B cell (primary cell): ENCODE data around the gene EIF1AD. TPM values are rescaled to one million over a fixed set of nuclear protein-coding genes. Genes with fewer than 3 reads are reported as not detected.

ENCODE experiments used
- ATAC-seq: fragments of 200-7000 bp; cut with Tn5 transposase; one replicate; pipeline ENCODE4 v1.10.0; 2021; ENCODE audit warnings: low read depth, mild to moderate bottlenecking, moderate number of reproducible peaks, moderate library complexity
- CTCF ChIA-PET: fragments of 350-600 bp; sonication (Branson Sonifier 250); formaldehyde crosslinking; loops from one replicate; lab custom pipeline; 2021; ENCODE audit warnings: antibody characterized with exemption, inconsistent platforms; lab: Charles Lee
- POLR2A ChIA-PET: fragments of 350-600 bp; sonication (Branson Sonifier 250); formaldehyde crosslinking; loops from one replicate; lab custom pipeline; 2021; ENCODE audit warnings: antibody characterized with exemption; lab: Charles Lee
- DNase-seq: peaks from one replicate; pipeline ENCODE4 v3.0.0; 2013
- H2AFZ ChIP-seq: 2 replicates; pipeline ENCODE4 v1.6.1; 2012; ENCODE audit warnings: mild to moderate bottlenecking, low read depth, low read length; ENCODE audit not compliant: insufficient read depth, poor library complexity, severe bottlenecking
- H3K27ac ChIP-seq, 2 donors: 1 replicate in 1 of 2; 2 replicates in 1 of 2; pipeline ENCODE4 v1.5.1; 2012 to 2013; ENCODE audit warnings: low read length in 2 of 2, mild to moderate bottlenecking in 2 of 2, moderate library complexity in 1 of 2
- H3K27me3 ChIP-seq, 4 experiments: fragments of 200-600 bp in 1 of 4; sonication (generic) in 1 of 4; replicated peaks in 1 of 4; 1 replicate in 2 of 4; 2 replicates in 2 of 4; pipeline versions ENCODE4 v1.6.1 to v1.7.0; 2013 to 2016; ENCODE audit warnings: low read length in 3 of 4, mild to moderate bottlenecking in 2 of 4, mixed read lengths in 1 of 4, moderate library complexity in 1 of 4; ENCODE audit not compliant: insufficient read depth in 4 of 4, control insufficient read depth in 3 of 4; ENCODE audit errors: control extremely low read depth in 1 of 4
- H3K36me3 ChIP-seq, 2 experiments: replicated peaks in 1 of 2; 1 replicate in 1 of 2; 2 replicates in 1 of 2; pipeline versions ENCODE4 v1.6.1 to v1.7.1; 2013; ENCODE audit warnings: low read length in 1 of 2; ENCODE audit not compliant: insufficient read depth in 2 of 2, control insufficient read depth in 1 of 2; ENCODE audit errors: control extremely low read depth in 1 of 2, extremely low read depth in 1 of 2
- H3K4me1 ChIP-seq, 2 donors: fragments of 200-600 bp in 1 of 2; sonication (generic) in 1 of 2; 1 replicate in 1 of 2; 2 replicates in 1 of 2; pipeline versions ENCODE4 v1.5.1 to v1.6.1; 2013 to 2017; ENCODE audit warnings: low read length in 2 of 2; ENCODE audit not compliant: control insufficient read depth in 2 of 2, insufficient read depth in 2 of 2
- H3K4me2 ChIP-seq: replicated peaks from 2 replicates; pipeline ENCODE3; 2012; ENCODE audit warnings: mild to moderate bottlenecking, low read depth, low read length; ENCODE audit not compliant: poor library complexity, severe bottlenecking
- H3K4me3 ChIP-seq, 5 experiments: fragments of 200-600 bp in 1 of 5; sonication (generic) in 1 of 5; 1 replicate in 3 of 5; 2 replicates in 2 of 5; pipeline versions ENCODE4 v1.5.1 to v1.7.0; 2011 to 2016; ENCODE audit warnings: low read length in 4 of 5, mild to moderate bottlenecking in 4 of 5, low read depth in 2 of 5, control low read depth in 1 of 5, moderate library complexity in 1 of 5; ENCODE audit not compliant: insufficient read depth in 1 of 5; ENCODE audit errors: control extremely low read depth in 1 of 5, extremely low read depth in 1 of 5
- H3K79me2 ChIP-seq: fragments of 200-600 bp; sonication (generic); one replicate; pipeline ENCODE4 v1.6.0; 2016; ENCODE audit warnings: low read length; ENCODE audit not compliant: control insufficient read depth, insufficient read depth
- H3K9ac ChIP-seq: fragments of 200-600 bp; sonication (generic); 2 replicates; pipeline ENCODE4 v1.6.1; 2017; ENCODE audit warnings: mild to moderate bottlenecking, low read length, moderate library complexity
- H3K9me3 ChIP-seq, 3 donors: one replicate each; pipeline versions ENCODE4 v1.6.1 to v1.7.1; 2013; ENCODE audit warnings: low read length in 2 of 3; ENCODE audit not compliant: control insufficient read depth in 2 of 3, insufficient read depth in 1 of 3; ENCODE audit errors: control extremely low read depth in 1 of 3
- H4K20me1 ChIP-seq: 2 replicates; pipeline ENCODE4 v1.6.0; 2012; ENCODE audit warnings: mild to moderate bottlenecking, low read length; ENCODE audit not compliant: insufficient read depth, control insufficient read depth, poor library complexity, severe bottlenecking
- H3K27ac Mint-ChIP-seq: one replicate; pipeline ENCODE4 v1.8.0; 2021; ENCODE audit warnings: mixed read lengths
- H3K27me3 Mint-ChIP-seq: one replicate; pipeline ENCODE4 v1.8.0; 2021; ENCODE audit warnings: mixed read lengths
- H3K4me1 Mint-ChIP-seq: one replicate; pipeline ENCODE4 v1.8.0; 2021; ENCODE audit warnings: mixed read lengths
- H3K4me3 Mint-ChIP-seq: one replicate; pipeline ENCODE4 v1.8.0; 2021; ENCODE audit warnings: mixed read lengths
- H3K9me3 Mint-ChIP-seq: one replicate; pipeline ENCODE4 v1.8.0; 2022; ENCODE audit warnings: mixed read lengths; ENCODE audit not compliant: insufficient read depth
- CTCF ChIP-seq: fragments of 200-600 bp; IDR thresholded peaks from one replicate; pipeline ENCODE4 v1.8.0; 2022; ENCODE audit warnings: antibody characterized with exemption, mild to moderate bottlenecking
- EZH2 ChIP-seq: IDR thresholded peaks from 2 replicates; pipeline ENCODE4 v1.6.1; 2012; ENCODE audit warnings: borderline replicate concordance, low read depth, mild to moderate bottlenecking, moderate library complexity, low read length; ENCODE audit not compliant: insufficient read depth, poor library complexity, severe bottlenecking
- WGBS: methylation state at CpG from one replicate; pipeline ENCODE4 v1.1.5; 2013; ENCODE audit warnings: missing lambda C conversion rate; ENCODE audit not compliant: insufficient coverage; 5-methylcytosine and 5-hydroxymethylcytosine counted together
- intact Hi-C: fragments of 100-400 bp; cut with micrococcal nuclease; formaldehyde crosslinking; loops from one replicate; pipeline ENCODE4 v1.10.0; 2022
- polyA plus RNA-seq: library from polyadenylated mRNA; depleted of rRNA; stranded (reverse); fragments of >200 nt; gene quantifications from 2 replicates; pipeline ENCODE4 v1.2.3, GENCODE V29; 2012
- total RNA-seq, 2 donors: library from RNA; stranded (reverse); fragments of 120-200 nt in 1 of 2; gene quantifications; 1 replicate in 1 of 2; 2 replicates in 1 of 2; pipeline versions ENCODE4 v1.2.3 to v1.2.4, GENCODE V29; 2013 to 2022

EIF1AD gene
- total and polyA plus RNA-seq, 2 donors (not counting 1 experiment from before 2014, with no cell fraction given) = 56.9 to 65.2 TPM

DNA sequence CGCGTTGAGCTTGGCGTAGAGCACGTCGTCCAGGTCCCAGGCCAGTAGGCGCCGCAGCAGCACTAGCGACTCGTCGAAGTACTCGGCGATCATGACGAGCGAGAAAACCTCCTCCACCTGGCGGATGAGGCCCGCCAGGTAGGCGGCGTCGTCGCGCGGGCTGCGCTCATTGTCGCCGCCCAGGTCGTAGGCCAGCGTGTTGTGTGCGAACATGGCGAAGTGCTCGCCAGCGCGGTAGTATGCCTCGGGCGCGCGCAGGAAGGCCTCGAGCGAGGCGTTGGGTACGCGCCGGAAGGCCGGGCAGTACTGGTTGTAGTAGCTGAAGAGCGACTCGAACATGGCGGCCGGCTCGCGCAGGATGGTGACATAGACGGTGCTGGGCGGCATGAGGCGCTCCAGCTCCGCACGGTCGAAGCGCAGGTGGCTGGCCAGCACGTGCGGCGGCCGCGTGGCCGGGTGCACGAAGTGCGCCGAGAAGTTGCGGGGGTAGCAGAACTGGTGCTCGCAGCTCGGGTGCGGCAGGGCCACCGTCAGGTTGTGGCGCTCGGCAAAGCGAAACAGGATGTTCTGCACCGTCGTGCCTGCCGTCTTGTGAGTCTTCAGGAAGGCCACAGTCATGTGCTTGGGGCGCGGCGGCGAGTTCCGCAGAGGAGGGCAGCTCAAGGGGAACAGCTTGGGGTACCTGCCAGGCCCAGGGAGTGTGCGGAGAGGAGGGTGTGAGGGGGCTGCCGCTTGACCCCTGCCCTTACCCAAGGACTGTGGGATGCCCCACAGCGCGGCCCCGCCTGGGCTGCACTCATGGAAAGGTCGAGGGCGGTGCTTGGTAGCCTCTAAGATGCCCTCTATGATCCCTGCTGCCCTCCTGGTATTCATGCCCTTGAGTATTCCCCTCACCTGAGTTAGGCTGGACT lies 41.3 kb upstream of the EIF1AD start:
- Histone ChIP-seq H3K36me3 (no peaks in the 10 kb centered on the region), H3K9ac (no peak overlapping the region), H2AFZ (no peak overlapping the region), H3K27ac (no peak overlapping the region), H3K4me3 (no peak overlapping the region), H3K79me2 (no peaks in the 10 kb centered on the region), H3K9me3 (no peaks in the 10 kb centered on the region), H3K27me3 (peaks cover 0 to 26% (median 3%) of the 10 kb centered on the region in 4 experiments), H4K20me1 (no peaks in the 10 kb centered on the region), H3K4me2 (no peak overlapping the region), H3K4me1 (peaks cover 0 to 7% of the 10 kb centered on the region in 2 donors)
- H3K4me3 Mint-ChIP-seq = no peak overlapping the region
- ChIA-PET CTCF (interaction anchor here (1.0 to 5.2 kb wide), 9 partner anchors 8 to 159 kb away, joined by 3 to 35 read pairs (median 7); partner anchors contain the start of genes BANF1, CATSPER1 and SF3B2), POLR2A (no interaction called here)
- H3K4me1 Mint-ChIP-seq = peaks cover 9% of the 10 kb centered on the region
- TF ChIP-seq CTCF = no peak
- TF ChIP-seq EZH2 = no peak
- DNase-seq (no peak), ATAC-seq (no peak)
- no peak overlapping the region for H3K27ac Mint-ChIP-seq
- WGBS = 96% methylated on average over 82 of the region's 88 CpGs
- intact Hi-C loops = no loop called here
- peaks cover 10% of the 10 kb centered on the region for H3K27me3 Mint-ChIP-seq
- H3K9me3 Mint-ChIP-seq = no peaks in the 10 kb centered on the region
